GM23338 (cell line): ENCODE data around the gene RGPD4. TPM values are rescaled to one million over a fixed set of nuclear protein-coding genes. Genes with fewer than 3 reads are reported as not detected.

Source experiments
- ATAC-seq: fragments of 200-7000 bp; cut with Tn5 transposase; 3 replicates; pipeline ENCODE4 v1.9.1; 2020
- DNase-seq: peaks from one replicate; pipeline ENCODE4 v3.0.0-alpha.2; 2015; ENCODE audit warnings: low spot score
- H2AFZ ChIP-seq: fragments of 200-600 bp; sonication (generic); 2 replicates; pipeline ENCODE4 v1.8.0; 2016; ENCODE audit warnings: antibody characterized with exemption, mild to moderate bottlenecking, moderate library complexity
- H3F3A ChIP-seq: fragments of 200-600 bp; sonication (generic); replicated peaks from 2 replicates; pipeline ENCODE4 v1.8.0; 2017; ENCODE audit warnings: antibody characterized with exemption, mixed run types, low read depth
- H3K27ac ChIP-seq: fragments of 200-600 bp; sonication (generic); 2 replicates; pipeline ENCODE4 v1.6.1; 2016; ENCODE audit warnings: low read depth
- H3K27me3 ChIP-seq: fragments of 200-600 bp; sonication (generic); 2 replicates; pipeline ENCODE4 v1.8.0; 2016; ENCODE audit warnings: mild to moderate bottlenecking, mixed run types, moderate library complexity; ENCODE audit not compliant: insufficient read depth
- H3K36me3 ChIP-seq: fragments of 200-600 bp; sonication (generic); 2 replicates; pipeline ENCODE4 v1.8.0; 2016; ENCODE audit warnings: mild to moderate bottlenecking; ENCODE audit not compliant: insufficient read depth
- H3K4me1 ChIP-seq: fragments of 200-600 bp; sonication (generic); 2 replicates; pipeline ENCODE4 v1.8.0; 2016; ENCODE audit warnings: mild to moderate bottlenecking, moderate library complexity; ENCODE audit not compliant: insufficient read depth
- H3K4me2 ChIP-seq: fragments of 200-600 bp; sonication (generic); 2 replicates; pipeline ENCODE4 v1.7.1; 2017; ENCODE audit warnings: mixed run types
- H3K4me3 ChIP-seq: fragments of 200-600 bp; sonication (generic); 2 replicates; pipeline ENCODE4 v1.6.1; 2016; ENCODE audit warnings: mixed run types
- H3K79me2 ChIP-seq: fragments of 200-600 bp; sonication (generic); replicated peaks from 2 replicates; pipeline ENCODE4 v1.8.0; 2017; ENCODE audit warnings: mild to moderate bottlenecking; ENCODE audit not compliant: insufficient read depth
- H3K9me2 ChIP-seq: fragments of 200-600 bp; sonication (generic); 2 replicates; pipeline ENCODE4 v1.8.0; 2017; ENCODE audit not compliant: insufficient read depth
- H4K20me1 ChIP-seq: fragments of 200-600 bp; sonication (generic); replicated peaks from 2 replicates; pipeline ENCODE4 v1.8.0; 2017; ENCODE audit warnings: mild to moderate bottlenecking; ENCODE audit not compliant: insufficient read depth
- H3K27ac Mint-ChIP-seq: 2 replicates; pipeline ENCODE4 v1.8.0; 2020; ENCODE audit warnings: inconsistent platforms, mild to moderate bottlenecking, moderate library complexity, mixed read lengths
- H3K27me3 Mint-ChIP-seq: 3 replicates; pipeline ENCODE4 v1.8.0; 2022; ENCODE audit warnings: low read depth, mild to moderate bottlenecking, moderate library complexity, mixed read lengths, inconsistent platforms; ENCODE audit not compliant: insufficient read depth, poor library complexity
- H3K36me3 Mint-ChIP-seq: 3 replicates; pipeline ENCODE4 v1.8.0; 2021; ENCODE audit warnings: low read depth, mild to moderate bottlenecking, inconsistent platforms, moderate library complexity, mixed read lengths
- H3K4me1 Mint-ChIP-seq: 3 replicates; pipeline ENCODE4 v1.8.0; 2020; ENCODE audit warnings: mild to moderate bottlenecking, inconsistent platforms, mixed read lengths
- H3K4me3 Mint-ChIP-seq: 3 replicates; pipeline ENCODE4 v1.8.0; 2021; ENCODE audit warnings: moderate library complexity, mild to moderate bottlenecking, inconsistent platforms, mixed read lengths
- H3K9me3 Mint-ChIP-seq: 3 replicates; pipeline ENCODE4 v1.8.0; 2020; ENCODE audit warnings: moderate library complexity, mild to moderate bottlenecking, inconsistent platforms, mixed read lengths
- CREB1 ChIP-seq: fragments of 250-450 bp; sonication (Bioruptor Pico); IDR thresholded peaks from 2 replicates; pipeline ENCODE4 v1.5.0; 2020; ENCODE audit warnings: low read depth, mild to moderate bottlenecking, moderate library complexity
- EZH2 ChIP-seq: fragments of 200-600 bp; sonication (generic); IDR thresholded peaks from one replicate; pipeline ENCODE4 v1.8.0; 2017; ENCODE audit warnings: antibody characterized with exemption, mild to moderate bottlenecking, low read depth; ENCODE audit not compliant: unreplicated experiment
- EZH2phosphoT487 ChIP-seq: fragments of 200-600 bp; sonication (generic); IDR thresholded peaks from one replicate; pipeline ENCODE4 v1.8.1; 2018; ENCODE audit warnings: antibody characterized with exemption; ENCODE audit not compliant: unreplicated experiment
- JUNB ChIP-seq: IDR thresholded peaks from one replicate; pipeline ENCODE4 v1.6.1; 2016; ENCODE audit warnings: antibody characterized with exemption; ENCODE audit not compliant: unreplicated experiment
- NANOG ChIP-seq: IDR thresholded peaks from 2 replicates; pipeline ENCODE4 v1.6.1; 2016; ENCODE audit warnings: antibody characterized with exemption, borderline replicate concordance
- POLR2AphosphoS5 ChIP-seq: IDR thresholded peaks from 2 replicates; pipeline ENCODE4 v1.6.1; 2016; ENCODE audit warnings: antibody characterized with exemption, low read depth
- STAT1 ChIP-seq: IDR thresholded peaks from one replicate; pipeline ENCODE4 v1.6.1; 2016; ENCODE audit warnings: antibody characterized with exemption; ENCODE audit not compliant: unreplicated experiment
- ZNF114 ChIP-seq: fragments of 250-450 bp; sonication (Bioruptor Pico); IDR thresholded peaks from 2 replicates; pipeline ENCODE4 v1.5.0; 2020; ENCODE audit warnings: mild to moderate bottlenecking, moderate library complexity
- ZNF331 ChIP-seq: fragments of 250-450 bp; sonication (Bioruptor Pico); IDR thresholded peaks from 2 replicates; pipeline ENCODE4 v1.5.0; 2020; ENCODE audit warnings: low read depth, mild to moderate bottlenecking, moderate library complexity
- polyA plus RNA-seq: library from polyadenylated mRNA; unstranded; fragments of >200 nt; fragmentation: Nextera tagmentation; extraction: Ambion mirVana; gene quantifications from 2 replicates; pipeline ENCODE4 v1.2.1, GENCODE V29; 2016
- total RNA-seq: library from RNA; depleted of rRNA; stranded (reverse); fragments of >200 nt; shearing (Covaris generic); gene quantifications from 2 replicates; pipeline ENCODE4 v1.2.3, GENCODE V29; 2014
- TF ChIP-seq, protein P1 (sequence below): IDR thresholded peaks from one replicate; pipeline ENCODE4 v1.6.1; 2018; ENCODE audit warnings: antibody characterized with exemption; ENCODE audit not compliant: unreplicated experiment
- TF ChIP-seq, protein P2 (sequence below): IDR thresholded peaks from 2 replicates; pipeline ENCODE4 v1.6.1; 2016; ENCODE audit warnings: antibody characterized with exemption
- TF ChIP-seq, protein P3 (sequence below): fragments of 250-450 bp; sonication (Bioruptor Pico); IDR thresholded peaks from 2 replicates; pipeline ENCODE4 v1.5.0; 2020; ENCODE audit warnings: mild to moderate bottlenecking, moderate library complexity
- TF ChIP-seq, protein P4 (sequence below), 2 experiments: fragments of 200-600 bp in 1 of 2; sonication (generic) in 1 of 2; conservative IDR thresholded peaks; 2 replicates each; pipeline versions ENCODE4 v1.5.1 to v1.6.1; 2016 to 2017; ENCODE audit warnings: antibody characterized with exemption in 2 of 2, low read depth in 2 of 2, mild to moderate bottlenecking in 2 of 2, moderate library complexity in 1 of 2

Gene RGPD4
- total and polyA plus RNA-seq, 2 experiments from 2014 or later: not detected

DNA sequence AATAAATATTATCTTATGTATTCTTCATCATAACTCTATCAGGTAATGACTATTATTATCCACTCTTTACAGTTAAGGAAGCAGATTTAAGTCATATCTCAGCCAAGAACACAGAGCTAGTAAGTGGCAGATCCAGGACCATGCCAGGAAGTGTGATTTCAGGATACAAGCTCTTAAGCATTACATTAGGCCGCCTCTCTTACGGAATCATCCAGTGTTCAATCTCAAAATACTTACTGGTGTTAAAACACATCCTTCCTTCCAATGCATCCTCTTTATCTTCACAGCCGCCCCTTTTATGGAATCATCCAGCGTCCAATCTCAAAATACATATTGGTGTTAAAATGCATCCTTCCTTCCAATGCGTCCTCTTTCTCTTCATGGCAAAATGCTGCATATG, 14.7 kb upstream of the RGPD4 start:
- H3K27me3 ChIP-seq: no peaks in the 10 kb centered on the region
- no peaks in the 10 kb centered on the region for H3F3A ChIP-seq
- peaks cover 7% of the 10 kb centered on the region for H3K27me3 Mint-ChIP-seq
- TF ChIP-seq, protein P1, sequence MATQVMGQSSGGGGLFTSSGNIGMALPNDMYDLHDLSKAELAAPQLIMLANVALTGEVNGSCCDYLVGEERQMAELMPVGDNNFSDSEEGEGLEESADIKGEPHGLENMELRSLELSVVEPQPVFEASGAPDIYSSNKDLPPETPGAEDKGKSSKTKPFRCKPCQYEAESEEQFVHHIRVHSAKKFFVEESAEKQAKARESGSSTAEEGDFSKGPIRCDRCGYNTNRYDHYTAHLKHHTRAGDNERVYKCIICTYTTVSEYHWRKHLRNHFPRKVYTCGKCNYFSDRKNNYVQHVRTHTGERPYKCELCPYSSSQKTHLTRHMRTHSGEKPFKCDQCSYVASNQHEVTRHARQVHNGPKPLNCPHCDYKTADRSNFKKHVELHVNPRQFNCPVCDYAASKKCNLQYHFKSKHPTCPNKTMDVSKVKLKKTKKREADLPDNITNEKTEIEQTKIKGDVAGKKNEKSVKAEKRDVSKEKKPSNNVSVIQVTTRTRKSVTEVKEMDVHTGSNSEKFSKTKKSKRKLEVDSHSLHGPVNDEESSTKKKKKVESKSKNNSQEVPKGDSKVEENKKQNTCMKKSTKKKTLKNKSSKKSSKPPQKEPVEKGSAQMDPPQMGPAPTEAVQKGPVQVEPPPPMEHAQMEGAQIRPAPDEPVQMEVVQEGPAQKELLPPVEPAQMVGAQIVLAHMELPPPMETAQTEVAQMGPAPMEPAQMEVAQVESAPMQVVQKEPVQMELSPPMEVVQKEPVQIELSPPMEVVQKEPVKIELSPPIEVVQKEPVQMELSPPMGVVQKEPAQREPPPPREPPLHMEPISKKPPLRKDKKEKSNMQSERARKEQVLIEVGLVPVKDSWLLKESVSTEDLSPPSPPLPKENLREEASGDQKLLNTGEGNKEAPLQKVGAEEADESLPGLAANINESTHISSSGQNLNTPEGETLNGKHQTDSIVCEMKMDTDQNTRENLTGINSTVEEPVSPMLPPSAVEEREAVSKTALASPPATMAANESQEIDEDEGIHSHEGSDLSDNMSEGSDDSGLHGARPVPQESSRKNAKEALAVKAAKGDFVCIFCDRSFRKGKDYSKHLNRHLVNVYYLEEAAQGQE: no peak
- no peak for TF ChIP-seq JUNB
- TF ChIP-seq POLR2AphosphoS5: no peak
- no peak for TF ChIP-seq ZNF114 (CRISPR knock-in tag)
- no peak for TF ChIP-seq STAT1
- no peak for TF ChIP-seq CREB1
- TF ChIP-seq EZH2: no peak
- no peak for TF ChIP-seq NANOG
- no peak for TF ChIP-seq EZH2phosphoT487
- TF ChIP-seq, protein P2, sequence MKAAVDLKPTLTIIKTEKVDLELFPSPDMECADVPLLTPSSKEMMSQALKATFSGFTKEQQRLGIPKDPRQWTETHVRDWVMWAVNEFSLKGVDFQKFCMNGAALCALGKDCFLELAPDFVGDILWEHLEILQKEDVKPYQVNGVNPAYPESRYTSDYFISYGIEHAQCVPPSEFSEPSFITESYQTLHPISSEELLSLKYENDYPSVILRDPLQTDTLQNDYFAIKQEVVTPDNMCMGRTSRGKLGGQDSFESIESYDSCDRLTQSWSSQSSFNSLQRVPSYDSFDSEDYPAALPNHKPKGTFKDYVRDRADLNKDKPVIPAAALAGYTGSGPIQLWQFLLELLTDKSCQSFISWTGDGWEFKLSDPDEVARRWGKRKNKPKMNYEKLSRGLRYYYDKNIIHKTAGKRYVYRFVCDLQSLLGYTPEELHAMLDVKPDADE: no peak
- TF ChIP-seq ZNF331 (CRISPR knock-in tag): no peak
- TF ChIP-seq, protein P3, sequence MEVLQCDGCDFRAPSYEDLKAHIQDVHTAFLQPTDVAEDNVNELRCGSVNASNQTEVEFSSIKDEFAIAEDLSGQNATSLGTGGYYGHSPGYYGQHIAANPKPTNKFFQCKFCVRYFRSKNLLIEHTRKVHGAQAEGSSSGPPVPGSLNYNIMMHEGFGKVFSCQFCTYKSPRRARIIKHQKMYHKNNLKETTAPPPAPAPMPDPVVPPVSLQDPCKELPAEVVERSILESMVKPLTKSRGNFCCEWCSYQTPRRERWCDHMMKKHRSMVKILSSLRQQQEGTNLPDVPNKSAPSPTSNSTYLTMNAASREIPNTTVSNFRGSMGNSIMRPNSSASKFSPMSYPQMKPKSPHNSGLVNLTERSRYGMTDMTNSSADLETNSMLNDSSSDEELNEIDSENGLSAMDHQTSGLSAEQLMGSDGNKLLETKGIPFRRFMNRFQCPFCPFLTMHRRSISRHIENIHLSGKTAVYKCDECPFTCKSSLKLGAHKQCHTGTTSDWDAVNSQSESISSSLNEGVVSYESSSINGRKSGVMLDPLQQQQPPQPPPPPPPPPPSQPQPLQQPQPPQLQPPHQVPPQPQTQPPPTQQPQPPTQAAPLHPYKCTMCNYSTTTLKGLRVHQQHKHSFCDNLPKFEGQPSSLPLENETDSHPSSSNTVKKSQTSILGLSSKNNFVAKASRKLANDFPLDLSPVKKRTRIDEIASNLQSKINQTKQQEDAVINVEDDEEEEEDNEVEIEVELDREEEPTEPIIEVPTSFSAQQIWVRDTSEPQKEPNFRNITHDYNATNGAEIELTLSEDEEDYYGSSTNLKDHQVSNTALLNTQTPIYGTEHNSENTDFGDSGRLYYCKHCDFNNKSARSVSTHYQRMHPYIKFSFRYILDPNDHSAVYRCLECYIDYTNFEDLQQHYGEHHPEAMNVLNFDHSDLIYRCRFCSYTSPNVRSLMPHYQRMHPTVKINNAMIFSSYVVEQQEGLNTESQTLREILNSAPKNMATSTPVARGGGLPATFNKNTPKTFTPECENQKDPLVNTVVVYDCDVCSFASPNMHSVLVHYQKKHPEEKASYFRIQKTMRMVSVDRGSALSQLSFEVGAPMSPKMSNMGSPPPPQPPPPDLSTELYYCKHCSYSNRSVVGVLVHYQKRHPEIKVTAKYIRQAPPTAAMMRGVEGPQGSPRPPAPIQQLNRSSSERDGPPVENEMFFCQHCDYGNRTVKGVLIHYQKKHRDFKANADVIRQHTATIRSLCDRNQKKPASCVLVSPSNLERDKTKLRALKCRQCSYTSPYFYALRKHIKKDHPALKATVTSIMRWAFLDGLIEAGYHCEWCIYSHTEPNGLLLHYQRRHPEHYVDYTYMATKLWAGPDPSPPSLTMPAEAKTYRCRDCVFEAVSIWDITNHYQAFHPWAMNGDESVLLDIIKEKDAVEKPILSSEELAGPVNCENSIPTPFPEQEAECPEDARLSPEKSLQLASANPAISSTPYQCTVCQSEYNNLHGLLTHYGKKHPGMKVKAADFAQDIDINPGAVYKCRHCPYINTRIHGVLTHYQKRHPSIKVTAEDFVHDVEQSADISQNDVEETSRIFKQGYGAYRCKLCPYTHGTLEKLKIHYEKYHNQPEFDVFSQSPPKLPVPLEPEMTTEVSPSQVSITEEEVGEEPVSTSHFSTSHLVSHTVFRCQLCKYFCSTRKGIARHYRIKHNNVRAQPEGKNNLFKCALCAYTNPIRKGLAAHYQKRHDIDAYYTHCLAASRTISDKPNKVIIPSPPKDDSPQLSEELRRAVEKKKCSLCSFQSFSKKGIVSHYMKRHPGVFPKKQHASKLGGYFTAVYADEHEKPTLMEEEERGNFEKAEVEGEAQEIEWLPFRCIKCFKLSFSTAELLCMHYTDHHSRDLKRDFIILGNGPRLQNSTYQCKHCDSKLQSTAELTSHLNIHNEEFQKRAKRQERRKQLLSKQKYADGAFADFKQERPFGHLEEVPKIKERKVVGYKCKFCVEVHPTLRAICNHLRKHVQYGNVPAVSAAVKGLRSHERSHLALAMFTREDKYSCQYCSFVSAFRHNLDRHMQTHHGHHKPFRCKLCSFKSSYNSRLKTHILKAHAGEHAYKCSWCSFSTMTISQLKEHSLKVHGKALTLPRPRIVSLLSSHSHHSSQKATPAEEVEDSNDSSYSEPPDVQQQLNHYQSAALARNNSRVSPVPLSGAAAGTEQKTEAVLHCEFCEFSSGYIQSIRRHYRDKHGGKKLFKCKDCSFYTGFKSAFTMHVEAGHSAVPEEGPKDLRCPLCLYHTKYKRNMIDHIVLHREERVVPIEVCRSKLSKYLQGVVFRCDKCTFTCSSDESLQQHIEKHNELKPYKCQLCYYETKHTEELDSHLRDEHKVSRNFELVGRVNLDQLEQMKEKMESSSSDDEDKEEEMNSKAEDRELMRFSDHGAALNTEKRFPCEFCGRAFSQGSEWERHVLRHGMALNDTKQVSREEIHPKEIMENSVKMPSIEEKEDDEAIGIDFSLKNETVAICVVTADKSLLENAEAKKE (CRISPR knock-in tag): no peak
- TF ChIP-seq, protein P4, sequence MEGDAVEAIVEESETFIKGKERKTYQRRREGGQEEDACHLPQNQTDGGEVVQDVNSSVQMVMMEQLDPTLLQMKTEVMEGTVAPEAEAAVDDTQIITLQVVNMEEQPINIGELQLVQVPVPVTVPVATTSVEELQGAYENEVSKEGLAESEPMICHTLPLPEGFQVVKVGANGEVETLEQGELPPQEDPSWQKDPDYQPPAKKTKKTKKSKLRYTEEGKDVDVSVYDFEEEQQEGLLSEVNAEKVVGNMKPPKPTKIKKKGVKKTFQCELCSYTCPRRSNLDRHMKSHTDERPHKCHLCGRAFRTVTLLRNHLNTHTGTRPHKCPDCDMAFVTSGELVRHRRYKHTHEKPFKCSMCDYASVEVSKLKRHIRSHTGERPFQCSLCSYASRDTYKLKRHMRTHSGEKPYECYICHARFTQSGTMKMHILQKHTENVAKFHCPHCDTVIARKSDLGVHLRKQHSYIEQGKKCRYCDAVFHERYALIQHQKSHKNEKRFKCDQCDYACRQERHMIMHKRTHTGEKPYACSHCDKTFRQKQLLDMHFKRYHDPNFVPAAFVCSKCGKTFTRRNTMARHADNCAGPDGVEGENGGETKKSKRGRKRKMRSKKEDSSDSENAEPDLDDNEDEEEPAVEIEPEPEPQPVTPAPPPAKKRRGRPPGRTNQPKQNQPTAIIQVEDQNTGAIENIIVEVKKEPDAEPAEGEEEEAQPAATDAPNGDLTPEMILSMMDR (conservative IDR thresholded peaks at IDR 0.05; ENCODE audit: low read depth in 2 of 2): no peak
- no peak overlapping the region for H3K4me3 Mint-ChIP-seq
- no peaks in the 10 kb centered on the region for H3K79me2 ChIP-seq
- H3K4me1 ChIP-seq: peaks cover 10% of the 10 kb centered on the region
- H3K4me1 Mint-ChIP-seq: peaks cover 13% of the 10 kb centered on the region
- no peaks in the 10 kb centered on the region; the same call in 2 of the 3 replicates for H3K36me3 Mint-ChIP-seq
- DNase-seq (no peak), ATAC-seq (no peak)
- H4K20me1 ChIP-seq: no peaks in the 10 kb centered on the region
- H3K9me2 ChIP-seq: 0 out of 2 replicates have a peak, but pooled peaks cover 10% of the 10 kb centered on the region
- H3K4me3 ChIP-seq: no peak overlapping the region
- no peak overlapping the region for H3K4me2 ChIP-seq
- no peak overlapping the region for H3K27ac ChIP-seq
- no peaks in the 10 kb centered on the region for H3K36me3 ChIP-seq
- no peak overlapping the region for H2AFZ ChIP-seq
- no peaks in the 10 kb centered on the region; the same call in 2 of the 3 replicates for H3K9me3 Mint-ChIP-seq
- no peak overlapping the region for H3K27ac Mint-ChIP-seq
